ENCODE data around the gene LMO1.

Gene LMO1

DNA sequence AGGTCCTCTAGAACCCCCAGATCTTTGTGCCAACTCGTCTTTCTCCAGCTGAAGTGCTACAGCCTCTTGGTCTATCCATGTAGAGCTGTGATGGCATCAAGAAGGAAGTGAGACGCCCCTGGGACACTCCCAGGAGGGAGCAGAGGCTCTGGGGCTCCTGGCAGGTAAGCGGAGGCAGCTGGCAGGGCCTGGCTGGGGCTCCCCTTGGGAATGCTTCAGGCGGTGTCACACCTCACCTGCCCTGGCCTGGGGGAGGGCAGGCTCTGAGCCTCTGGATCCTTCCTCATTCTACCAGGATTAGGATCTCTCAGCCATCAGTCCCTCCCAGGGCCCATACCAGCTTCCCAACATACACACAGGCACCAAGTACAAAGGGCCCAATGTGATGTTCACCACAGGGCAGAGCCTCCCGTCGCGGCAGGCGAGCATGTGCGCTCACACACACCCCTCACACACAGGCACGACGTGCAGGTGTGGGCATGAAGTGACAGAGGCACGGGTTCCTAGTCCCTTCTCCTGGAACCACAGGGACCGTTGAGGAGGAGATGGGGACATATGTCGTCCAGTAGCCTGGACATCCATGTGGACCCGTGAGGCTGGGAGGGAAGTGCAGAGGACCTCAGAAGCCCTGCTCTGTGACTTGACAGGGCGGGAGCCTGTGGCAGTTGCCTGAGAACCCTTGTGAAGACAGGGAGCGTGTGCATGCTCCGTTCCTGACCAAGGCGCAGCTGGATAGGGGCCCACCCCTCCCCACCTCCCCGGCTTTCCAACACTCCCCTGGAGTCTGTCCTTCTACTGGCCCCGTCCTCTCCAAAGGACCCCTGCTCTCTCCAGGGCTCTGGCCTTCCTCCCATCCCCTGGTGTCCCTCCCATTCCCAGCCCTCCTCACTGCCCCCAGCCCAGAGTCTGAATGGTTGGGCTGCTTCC, 32.5 kb downstream of the LMO1 start:
- DNase-seq (ENCODE audit: low read depth): no peak
- H3K4me3 ChIP-seq (ENCODE audit: low read length): no peak overlapping the region
- TF ChIP-seq, protein P1, sequence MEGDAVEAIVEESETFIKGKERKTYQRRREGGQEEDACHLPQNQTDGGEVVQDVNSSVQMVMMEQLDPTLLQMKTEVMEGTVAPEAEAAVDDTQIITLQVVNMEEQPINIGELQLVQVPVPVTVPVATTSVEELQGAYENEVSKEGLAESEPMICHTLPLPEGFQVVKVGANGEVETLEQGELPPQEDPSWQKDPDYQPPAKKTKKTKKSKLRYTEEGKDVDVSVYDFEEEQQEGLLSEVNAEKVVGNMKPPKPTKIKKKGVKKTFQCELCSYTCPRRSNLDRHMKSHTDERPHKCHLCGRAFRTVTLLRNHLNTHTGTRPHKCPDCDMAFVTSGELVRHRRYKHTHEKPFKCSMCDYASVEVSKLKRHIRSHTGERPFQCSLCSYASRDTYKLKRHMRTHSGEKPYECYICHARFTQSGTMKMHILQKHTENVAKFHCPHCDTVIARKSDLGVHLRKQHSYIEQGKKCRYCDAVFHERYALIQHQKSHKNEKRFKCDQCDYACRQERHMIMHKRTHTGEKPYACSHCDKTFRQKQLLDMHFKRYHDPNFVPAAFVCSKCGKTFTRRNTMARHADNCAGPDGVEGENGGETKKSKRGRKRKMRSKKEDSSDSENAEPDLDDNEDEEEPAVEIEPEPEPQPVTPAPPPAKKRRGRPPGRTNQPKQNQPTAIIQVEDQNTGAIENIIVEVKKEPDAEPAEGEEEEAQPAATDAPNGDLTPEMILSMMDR (conservative IDR thresholded peaks at IDR 0.05; ENCODE audit: low read length): no peak

DNA sequence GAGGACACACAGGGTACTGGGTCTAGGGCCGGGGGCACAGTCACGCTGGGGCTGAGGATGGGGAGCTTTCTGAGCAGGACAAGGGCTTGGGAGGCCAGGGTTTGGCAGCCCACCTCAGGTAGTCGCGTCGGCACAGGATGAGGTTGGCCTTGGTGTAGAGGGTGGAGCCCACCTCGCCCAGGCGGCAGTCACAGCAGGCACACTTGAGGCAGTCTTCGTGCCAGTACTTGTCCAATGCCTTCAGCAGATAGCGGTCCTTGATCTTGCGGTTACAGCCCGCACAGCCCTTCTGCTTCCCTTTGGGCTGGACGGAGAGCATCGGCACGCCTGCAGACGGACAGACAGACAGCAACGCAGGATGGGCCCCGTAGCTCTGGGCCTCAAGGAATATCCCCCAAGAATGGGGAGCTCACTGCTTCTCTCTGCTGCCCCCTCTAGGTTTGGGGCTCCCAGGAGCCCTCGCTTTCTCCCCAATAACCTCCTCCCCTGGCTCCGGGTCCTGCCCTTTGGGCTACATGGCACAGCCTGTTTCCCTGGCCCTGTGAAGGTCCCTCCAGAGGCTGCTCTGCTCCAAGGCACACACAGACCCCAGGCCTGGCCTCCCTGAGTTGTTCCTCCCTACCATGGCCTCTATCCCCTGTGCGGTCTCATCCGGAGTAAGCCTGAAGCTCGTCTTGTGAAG, 33.4 kb downstream of the LMO1 start:
- TF ChIP-seq, protein P1 (conservative IDR thresholded peaks at IDR 0.05; ENCODE audit: low read length): no peak
- H3K4me3 ChIP-seq (ENCODE audit: low read length): no peak overlapping the region
- no peak for DNase-seq (ENCODE audit: low read depth)

DNA sequence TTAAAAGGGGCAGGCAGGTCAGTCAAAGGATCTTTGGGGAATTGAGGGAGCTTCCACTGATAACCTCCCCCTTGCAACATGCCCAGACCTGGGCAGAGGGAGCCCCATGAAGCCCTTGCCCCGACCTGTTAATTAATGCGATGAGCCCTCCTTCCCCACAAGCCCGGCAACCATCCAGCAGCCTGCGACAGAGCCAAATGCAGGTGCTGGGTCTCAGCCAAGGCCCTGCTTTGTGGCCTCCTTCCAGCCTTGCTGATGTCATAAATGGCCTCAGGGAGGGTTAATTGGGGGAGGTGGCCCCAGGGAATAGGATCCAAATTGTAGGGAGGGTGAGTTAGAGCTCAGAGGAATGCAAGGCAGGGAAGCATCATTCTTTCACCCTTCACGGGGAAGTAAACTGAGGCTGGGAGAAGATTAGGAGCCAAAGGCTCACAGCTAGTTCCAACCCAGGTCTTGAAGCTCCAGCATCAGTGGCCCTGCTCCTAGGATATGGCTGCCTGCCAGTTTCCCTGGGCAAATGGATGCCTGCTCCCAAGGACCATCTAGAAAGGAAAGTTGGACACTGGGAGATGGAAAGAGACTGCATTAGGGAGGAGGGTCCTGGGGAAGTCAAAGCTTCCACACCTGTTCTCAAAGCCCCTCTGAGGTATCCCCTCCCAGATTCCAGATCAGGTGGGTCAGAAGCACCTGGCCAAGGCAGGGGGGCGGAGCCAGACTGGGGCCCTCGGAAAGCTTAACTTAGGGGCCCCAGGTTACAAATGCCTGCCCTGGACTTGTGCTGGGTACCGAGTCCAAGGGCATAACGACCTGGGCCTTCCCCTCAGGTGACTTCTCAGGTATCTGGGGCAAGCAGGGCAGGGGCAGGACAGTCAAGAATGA, 34.1 kb downstream of the LMO1 start:
- no peak overlapping the region for H3K4me3 ChIP-seq (ENCODE audit: low read length)
- DNase-seq (ENCODE audit: low read depth): no peak
- TF ChIP-seq, protein P1 (conservative IDR thresholded peaks at IDR 0.05; ENCODE audit: low read length): no peak

DNA sequence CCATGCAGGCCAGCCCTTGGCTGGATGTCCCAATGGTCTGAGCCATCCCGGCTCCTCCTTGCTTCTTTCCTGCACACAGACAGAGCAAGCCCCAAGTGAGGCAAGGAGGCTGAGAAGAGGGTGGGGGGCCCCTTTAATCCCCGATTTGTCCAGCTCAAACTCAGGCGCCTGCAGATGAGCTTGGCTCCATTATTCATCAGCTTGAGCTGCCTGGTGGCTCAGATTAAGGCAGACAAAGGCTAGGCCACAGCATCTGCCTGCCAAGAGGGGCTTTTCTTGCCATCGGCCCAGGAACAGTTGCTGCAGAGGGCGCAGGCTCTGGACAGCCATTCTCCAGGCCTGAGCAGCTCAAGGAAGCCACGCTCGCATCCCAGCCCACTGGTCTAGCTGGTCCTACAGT, 35.4 kb downstream of the LMO1 start:
- no peak for DNase-seq (ENCODE audit: low read depth)
- TF ChIP-seq, protein P1 (conservative IDR thresholded peaks at IDR 0.05; ENCODE audit: low read length): no peak
- no peak overlapping the region for H3K4me3 ChIP-seq (ENCODE audit: low read length)

DNA sequence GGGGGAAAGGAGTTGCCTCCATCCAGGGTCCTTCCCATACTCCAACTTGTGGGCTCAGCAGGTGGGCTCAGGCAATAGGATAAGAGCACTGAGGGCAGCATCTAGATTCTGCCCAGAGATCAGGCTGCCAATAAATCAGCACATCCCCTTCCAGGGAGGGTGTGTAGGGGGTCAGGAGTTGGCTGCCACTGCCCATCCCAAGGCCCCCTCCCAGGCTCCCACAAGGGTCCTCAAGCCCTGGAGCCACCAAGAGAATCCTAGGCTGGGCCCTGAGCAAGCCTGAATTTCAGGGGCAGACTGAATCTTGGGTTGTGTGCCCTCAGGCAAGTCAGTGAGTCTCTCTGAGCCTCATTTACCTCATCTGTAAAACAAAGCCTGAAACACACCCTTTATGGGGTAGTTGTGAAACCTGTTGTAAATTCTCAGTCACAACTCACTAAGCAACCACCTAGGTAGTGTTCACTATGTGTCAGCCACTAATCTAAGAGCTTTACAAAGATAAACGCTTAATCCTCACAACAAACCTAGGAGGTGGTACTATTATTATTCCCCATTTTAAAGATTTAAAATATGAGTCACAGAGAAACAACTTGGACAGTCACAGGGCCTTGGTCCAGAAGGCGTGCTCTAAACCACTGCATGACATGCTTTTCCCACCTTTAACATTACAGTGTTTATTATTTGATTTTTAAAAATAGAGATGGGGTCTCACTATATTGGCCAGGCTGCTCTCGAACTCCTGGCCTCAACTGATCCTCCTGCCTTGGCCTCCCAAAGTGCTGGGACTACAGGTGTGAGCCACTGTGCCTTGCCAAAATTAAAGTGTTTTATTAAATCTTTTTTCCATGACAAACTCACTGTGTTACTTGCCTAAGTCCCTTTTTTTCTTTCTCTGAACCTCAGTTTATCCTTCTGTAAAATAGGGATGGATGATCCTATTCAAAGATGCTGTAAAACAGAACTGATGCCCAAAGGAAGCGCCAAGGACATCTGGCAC, 36.2 kb downstream of the LMO1 start:
- TF ChIP-seq, protein P1 (conservative IDR thresholded peaks at IDR 0.05; ENCODE audit: low read length): no peak
- no peak overlapping the region for H3K4me3 ChIP-seq (ENCODE audit: low read length)
- DNase-seq (ENCODE audit: low read depth): no peak

DNA sequence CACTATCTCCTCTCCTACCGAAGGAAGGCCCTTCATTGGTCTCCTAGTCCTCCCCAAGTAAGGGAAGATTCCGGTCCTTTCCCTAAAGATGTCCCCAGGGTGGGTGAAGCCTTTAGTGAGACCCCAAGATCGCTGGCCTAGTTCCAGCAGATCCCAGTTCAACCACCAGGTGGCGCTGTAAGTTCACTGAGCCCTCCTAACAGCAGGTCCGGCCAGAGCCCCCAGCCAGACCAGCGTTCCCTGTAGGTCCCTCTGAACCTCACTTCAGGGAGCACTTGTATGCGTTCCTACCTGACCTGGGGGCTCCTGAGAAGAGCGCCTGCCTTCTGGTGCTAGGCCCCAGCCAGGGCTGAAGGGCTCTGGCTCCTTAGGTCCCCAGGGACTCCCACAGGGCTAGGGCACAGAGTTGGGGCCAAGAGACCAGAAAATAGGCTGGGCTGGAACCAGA, 38.1 kb downstream of the LMO1 start:
- H3K4me3 ChIP-seq (ENCODE audit: low read length): no peak overlapping the region
- TF ChIP-seq, protein P1 (conservative IDR thresholded peaks at IDR 0.05; ENCODE audit: low read length): peak; percentile 86
- DNase-seq (ENCODE audit: low read depth): peak; percentile 37
